Lung microvascular endothelial cell (primary cell): ENCODE results near the gene PDHX. TPM values are rescaled to one million over a fixed set of nuclear protein-coding genes. Genes with fewer than 3 reads are reported as not detected.
A peak's percentile ranks its signal among the peaks of the same experiment; 100 is the strongest.
"Not testable (repeated sequence)": the region's sequence is repeated elsewhere in the genome, so short reads cannot be mapped to it uniquely, and the experiment has no call there.

ENCODE experiments used
- DNase-seq, 2 donors: peaks; one replicate each; pipeline versions ENCODE4 v3.0.0 to v3.0.0-alpha.2; 2010; ENCODE audit warnings: low read depth in 2 of 2
- total RNA-seq: library from RNA; depleted of rRNA; stranded (reverse); fragments of >200 nt; gene quantifications from 2 replicates; pipeline ENCODE4 v1.2.1, GENCODE V29; 2014

Gene PDHX
- 14.2 and 17.7 TPM in 2 replicates for total RNA-seq

GRCh38 chr11:34916015-34916842 is at the start of gene PDHX, which contains the start of gene APIP:
PDHX (plus strand) TSS chr11:34916618; CDS start chr11:34916656, 38 bp downstream.
APIP (minus strand) TSS chr11:34916379; CDS start chr11:34916284, 95 bp downstream.
- peak; percentile 99 to 100 for DNase-seq

GRCh38 chr11:34869425-34869824 is 47.0 kb upstream of the PDHX start:
- DNase-seq = no peak

- no peak for DNase-seq
These were observed 45.7 kb upstream of the PDHX start for GRCh38 chr11:34870548-34871196.

- no peak for DNase-seq
These were observed 42.2 kb upstream of the PDHX start for GRCh38 chr11:34874202-34874601.

GRCh38 chr11:34877375-34877975 is 38.9 kb upstream of the PDHX start:
- no peak for DNase-seq

- no peak for DNase-seq
These were observed 34.5 kb upstream of the PDHX start for GRCh38 chr11:34881900-34882299.

GRCh38 chr11:34886609-34887008 is 29.8 kb upstream of the PDHX start:
- no peak for DNase-seq

GRCh38 chr11:34887260-34887659 is 29.2 kb upstream of the PDHX start:
- no peak for DNase-seq

DNA sequence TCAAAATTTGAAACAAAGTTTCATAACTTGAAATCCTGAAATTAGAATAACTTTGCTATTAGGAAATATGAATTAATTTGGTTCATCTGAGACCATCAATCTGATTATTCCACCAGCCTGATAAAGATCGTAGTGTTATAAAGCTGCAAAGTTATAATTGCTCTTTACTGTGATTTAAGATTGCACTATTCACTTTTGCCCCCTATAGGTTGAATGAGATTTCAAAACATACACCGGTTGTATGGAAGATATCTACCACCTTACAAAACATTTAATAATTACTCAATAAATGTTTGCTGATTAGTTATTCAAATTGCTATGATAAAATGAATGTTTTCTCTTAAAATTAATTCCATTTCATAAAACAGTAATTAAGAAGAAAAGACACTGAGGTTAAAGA is 26.3 kb upstream of the PDHX start:
- DNase-seq = peak in 1 of 2 donors; percentile 18

- DNase-seq = peak; percentile 59 to 74
These were observed 25.6 kb upstream of the PDHX start for GRCh38 chr11:34890812-34891211.

GRCh38 chr11:34891611-34892010 is 24.8 kb upstream of the PDHX start:
- DNase-seq = no peak

DNA sequence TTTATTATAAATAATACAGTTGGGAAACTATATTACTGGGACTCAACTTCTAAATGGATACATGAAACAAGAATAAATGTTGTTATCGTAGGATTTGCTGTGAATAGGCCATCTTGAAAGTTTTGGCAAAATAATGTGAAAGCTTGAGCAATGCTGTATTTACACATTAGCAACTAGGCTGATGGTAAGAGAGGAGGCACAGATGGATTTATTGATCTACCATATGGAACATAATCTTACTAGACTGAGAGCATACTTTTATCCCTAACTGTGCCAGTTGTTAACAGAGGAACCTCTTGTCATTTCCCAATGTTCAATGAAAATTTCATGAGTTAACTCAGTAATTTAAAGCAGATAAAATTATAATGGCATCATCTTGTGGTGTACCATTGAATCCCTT is 23.0 kb upstream of the PDHX start:
- DNase-seq = no peak

DNA sequence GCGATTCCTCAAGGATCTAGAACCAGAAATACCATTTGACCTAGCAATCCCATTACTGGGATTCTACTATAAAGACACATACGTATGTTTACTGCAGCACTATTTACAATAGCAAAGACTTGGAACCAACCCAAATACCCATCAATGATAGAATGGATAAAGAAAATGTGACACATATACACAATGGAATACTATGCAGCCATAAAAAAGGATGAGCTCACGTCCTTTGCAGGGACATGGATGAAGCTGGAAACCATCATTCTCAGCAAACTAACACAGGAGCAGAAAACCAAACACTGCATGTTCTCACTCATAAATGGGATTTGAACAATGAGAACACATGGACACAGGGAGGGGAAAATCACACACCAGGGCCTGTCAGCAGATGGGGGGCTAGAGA is 20.2 kb upstream of the PDHX start:
- not testable (repeated sequence) for DNase-seq

GRCh38 chr11:34897171-34897870 is 19.1 kb upstream of the PDHX start:
- DNase-seq = no peak

- no peak for DNase-seq
These were observed 17.9 kb upstream of the PDHX start for GRCh38 chr11:34898474-34898873.

GRCh38 chr11:34899633-34900016 is 16.8 kb upstream of the PDHX start:
- peak in 1 of 2 donors; percentile 7 for DNase-seq

- peak in 1 of 2 donors; percentile 10 for DNase-seq
These were observed 11.9 kb upstream of the PDHX start for GRCh38 chr11:34904421-34904955.

- DNase-seq = no peak
These were observed 10.8 kb upstream of the PDHX start for GRCh38 chr11:34905666-34906065.

- DNase-seq = peak in 1 of 2 donors; percentile 28
These were observed 8.4 kb upstream of the PDHX start for GRCh38 chr11:34907934-34908593.

DNA sequence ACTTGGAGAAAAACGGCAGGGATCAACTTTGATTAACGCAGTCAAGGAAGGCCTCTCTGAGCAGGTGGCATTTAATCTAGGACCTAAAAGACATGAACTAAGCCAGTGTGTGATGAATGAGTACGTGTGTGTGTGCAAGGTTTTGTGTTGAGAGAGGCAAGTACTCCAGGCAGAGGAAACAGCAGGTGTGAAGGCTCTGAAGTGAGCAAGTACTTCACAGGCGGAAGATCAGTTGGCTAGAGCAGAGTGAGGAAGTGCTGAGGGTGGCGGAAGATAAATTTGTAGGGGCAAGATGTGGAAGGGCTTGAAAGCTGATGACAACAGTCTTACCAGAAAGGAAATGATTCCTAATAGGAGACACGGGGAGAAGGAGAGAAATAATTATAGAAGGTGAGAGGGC is 7.0 kb upstream of the PDHX start:
- DNase-seq = no peak

- no peak for DNase-seq
These were observed 6.5 kb upstream of the PDHX start for GRCh38 chr11:34909955-34910354.
